ENCODE data around the gene TMEM40. TPM values are rescaled to one million over a fixed set of nuclear protein-coding genes. Genes with fewer than 3 reads are reported as not detected.
"Not testable (repeated sequence)": the region's sequence is repeated elsewhere in the genome, so short reads cannot be mapped to it uniquely, and the experiment has no call there.

Gene TMEM40, protein sequence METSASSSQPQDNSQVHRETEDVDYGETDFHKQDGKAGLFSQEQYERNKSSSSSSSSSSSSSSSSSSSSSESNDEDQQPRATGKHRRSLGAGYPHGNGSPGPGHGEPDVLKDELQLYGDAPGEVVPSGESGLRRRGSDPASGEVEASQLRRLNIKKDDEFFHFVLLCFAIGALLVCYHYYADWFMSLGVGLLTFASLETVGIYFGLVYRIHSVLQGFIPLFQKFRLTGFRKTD
- total RNA-seq, result not detected

DNA sequence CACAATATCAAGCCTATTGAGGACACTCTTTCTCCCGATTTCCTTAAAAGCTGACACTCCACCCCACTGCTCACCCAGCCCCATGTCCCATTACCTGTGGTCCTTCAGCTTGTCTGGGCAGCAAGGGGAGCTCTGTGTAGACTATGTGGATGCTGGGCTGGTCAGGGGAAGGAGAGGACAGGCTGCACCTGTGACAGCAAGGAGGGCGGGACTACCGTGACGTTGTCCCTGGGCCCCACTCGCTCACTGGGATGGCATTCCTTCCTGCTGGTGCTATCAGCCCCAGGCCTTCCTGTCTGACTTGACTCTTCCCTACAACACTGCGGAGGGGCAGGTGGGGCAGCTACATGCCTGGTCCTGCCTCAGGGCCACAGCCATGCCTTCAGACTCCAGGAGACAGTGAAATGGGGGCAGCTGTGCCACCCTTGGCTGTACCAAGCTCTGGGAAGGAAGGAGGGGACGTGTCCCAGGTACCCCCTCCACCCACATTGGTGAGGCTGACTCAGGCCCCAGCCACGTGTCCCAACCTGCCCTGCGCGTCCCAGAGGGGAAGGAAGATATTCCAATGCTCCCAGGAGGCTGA is at the start of gene TMEM40:
TMEM40 (minus strand) TSS at position 163 of the 583 bp plus-strand sequence. CDS start 9,427 bp downstream, outside the sequence.
- DNase-seq, result no peak

DNA sequence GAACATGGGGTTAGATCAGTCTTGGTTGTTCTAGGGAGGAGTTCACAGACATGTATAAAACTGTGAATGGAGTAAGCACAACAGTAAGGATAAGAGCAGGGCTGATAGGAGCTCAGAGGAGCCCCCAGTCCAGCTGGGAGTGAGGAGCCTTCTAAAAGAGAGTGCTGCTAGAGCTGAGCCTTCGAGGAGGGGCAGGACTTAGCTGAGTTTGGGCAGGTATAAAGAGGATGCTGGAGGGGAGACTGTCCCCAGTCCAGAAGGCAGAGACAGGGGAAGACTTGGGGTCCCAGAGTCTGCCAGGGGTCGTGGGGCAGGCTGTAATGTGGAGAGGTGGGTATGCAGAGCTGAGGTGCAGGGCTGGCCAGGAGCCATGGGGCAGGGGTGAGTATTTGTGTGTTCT is 49.5 kb upstream of the TMEM40 start:
- DNase-seq, result no peak

DNA sequence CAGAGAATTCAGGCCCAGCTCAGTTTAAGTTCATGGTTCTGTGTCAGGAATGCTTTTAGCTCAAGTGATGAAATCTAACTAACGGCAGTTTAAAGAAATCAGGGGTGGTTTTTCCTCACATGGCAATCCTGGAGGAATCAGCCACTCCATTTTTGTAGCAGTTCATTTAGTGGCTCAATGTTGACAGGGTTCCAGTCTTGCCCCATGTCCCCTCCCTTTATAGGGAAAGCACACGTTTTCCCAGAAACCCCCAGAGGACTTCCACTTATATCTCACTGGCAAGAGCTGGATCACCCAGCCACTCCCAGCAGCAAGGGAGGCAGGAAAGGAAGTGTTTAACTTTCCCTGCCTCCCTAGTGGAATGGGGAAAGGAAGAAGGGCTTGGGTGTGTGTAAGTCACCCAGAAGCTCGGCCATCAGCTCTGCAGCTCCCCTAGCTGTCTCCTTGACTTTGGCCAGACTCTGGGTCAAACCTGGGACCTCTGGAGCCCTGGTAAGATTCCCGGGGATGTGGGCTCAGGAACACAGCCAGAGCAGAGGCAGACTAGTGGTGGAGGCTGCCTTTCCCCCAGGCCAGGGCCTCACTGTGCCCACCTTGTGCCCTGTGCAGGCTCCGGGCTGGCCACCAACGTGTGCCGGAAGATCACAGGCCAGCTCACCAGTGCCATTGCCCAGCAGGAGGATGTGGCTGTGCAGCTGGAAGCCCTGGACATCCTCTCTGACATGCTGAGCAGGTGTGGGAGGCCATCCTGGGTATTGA is 48.7 kb upstream of the TMEM40 start:
- DNase-seq, result no peak

DNA sequence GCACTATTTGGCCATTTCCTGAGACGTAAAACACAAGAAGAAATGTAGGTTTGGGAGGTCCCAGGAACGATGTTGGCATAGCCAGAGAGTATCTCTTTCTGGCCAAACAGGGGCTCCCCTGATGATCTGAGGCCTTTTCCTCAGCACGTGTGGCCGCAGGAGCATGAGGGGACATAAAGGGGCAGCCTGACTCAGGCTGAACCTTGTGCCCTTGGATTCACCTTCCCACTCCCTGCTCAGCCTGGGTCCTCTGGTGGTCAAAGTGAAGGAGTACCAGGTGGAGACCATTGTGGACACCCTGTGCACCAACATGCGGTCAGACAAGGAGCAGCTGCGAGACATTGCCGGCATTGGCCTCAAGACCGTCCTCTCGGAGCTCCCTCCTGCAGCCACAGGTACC is 48.0 kb upstream of the TMEM40 start:
- no peak for DNase-seq

DNA sequence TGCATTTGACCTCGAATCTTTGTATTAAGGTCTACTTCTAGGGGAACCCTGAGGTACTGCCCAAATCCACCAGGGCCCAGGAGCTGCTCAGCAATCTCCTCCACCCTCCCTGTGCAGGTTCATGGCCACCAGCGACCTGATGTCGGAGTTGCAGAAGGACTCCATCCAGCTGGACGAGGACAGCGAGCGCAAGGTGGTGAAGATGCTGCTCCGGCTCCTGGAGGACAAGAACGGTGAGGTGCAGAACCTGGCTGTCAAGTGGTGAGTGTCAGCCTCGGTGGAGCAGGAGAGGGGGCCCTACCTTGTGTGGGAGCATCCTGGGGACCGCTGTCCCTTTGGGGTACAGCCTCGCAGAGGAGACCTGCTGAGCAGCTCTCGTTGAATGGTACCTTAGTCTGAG is 44.3 kb upstream of the TMEM40 start:
- no peak for DNase-seq

DNA sequence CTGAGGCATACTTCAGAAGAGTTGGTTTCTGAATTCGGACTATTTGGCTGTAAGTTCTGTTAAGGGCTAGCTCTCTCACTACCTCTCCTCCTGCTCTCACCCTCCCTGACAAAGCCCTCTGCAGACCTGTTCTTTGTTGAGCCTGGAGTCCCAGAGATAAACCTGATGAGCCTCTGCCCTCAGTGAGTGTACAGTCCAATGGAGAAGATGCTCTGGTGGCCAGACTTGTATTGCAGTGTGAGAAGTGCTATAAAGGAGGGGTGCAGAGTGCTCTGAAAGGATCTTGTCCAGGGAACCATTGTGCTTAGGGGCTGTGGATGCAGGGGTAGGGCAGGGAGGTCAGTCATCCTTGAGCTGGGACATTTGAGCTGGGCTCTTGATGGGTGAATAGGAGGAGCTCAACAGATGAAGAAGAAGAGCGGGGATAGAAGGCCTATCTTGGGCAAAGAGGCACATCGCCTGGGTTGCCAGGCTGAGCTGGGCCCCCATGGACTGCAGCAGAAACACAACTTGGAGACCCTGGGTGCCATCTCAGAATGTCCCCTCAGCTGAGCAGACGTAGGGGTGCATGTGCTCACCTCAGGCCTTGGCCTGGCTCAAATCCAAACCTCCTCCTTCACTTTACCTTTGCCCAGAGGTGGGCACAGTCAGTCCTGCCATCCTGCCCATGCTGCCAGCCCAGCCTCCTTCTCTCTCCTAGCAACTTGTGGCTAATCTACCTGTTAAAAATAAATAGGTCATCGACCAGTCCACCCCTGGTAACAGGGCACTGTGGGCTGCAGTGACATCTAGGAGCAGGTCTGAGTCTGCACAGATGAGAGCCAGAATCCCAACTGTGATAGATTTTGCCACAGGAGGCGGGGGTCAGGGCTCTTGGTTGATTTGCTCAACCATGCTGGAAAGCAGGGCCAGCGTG is 40.7 kb upstream of the TMEM40 start:
- no peak for DNase-seq

DNA sequence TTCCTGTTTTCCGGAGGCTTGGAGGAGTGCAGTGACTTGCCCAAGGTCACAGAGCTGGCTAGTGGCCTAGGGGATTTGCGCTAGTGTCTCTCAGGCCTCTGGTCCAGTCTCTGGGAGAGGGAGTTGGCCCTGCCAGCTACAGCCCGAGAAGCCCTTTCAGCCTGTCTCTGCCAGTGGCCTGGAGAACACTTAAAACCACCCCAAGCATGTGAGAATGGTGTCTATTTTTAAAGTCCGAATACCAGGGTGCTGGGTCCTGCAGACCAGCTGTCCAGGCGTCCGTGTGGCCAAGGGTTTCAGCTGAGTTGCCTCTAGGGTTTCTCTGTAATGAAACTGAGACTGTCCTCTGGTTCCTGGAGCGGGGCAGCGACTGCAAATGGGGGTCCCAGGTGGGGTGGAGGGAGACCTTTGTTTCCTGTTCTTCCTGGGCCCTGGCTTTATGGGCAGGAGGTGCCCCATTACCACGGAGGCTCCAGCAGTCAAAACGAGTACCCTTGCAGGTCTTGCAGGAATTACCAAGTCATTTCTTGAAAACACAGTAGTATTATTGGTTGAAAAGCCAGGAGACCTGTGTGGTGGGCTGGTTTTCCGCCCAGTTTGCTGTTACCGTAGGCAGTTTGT is 39.6 kb upstream of the TMEM40 start:
- DNase-seq, result no peak

DNA sequence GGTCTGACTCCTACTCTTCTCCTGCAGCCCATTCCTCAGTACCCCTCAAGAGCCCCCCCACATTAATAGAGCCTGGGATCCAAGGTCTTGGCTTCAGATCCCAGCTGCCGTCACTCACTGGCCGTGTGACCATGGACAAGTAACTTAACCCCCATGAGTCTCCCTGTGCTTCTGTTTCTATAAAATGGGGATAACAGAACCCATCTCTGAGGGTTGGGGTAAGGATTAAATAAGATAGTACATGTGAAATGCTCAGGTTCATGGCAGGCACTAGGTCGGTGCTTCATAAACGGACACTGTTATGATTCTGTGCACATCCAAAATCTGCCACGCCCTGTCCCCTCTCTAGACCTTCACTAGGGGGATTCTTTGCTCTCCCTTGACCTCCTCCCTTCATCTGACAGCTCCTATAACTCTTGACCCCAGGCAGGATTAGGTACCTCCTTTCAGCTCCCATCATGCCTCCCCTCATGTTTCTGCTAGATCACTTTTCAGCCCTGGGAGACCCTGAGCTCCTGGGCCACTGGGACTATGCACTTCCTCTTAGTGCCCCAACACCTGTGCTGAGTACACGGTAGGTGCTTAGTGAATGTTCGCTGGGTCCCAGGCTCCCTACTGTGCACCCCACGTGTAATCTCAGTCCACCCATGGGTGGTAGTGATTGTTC is 39.0 kb upstream of the TMEM40 start:
- no peak for DNase-seq

DNA sequence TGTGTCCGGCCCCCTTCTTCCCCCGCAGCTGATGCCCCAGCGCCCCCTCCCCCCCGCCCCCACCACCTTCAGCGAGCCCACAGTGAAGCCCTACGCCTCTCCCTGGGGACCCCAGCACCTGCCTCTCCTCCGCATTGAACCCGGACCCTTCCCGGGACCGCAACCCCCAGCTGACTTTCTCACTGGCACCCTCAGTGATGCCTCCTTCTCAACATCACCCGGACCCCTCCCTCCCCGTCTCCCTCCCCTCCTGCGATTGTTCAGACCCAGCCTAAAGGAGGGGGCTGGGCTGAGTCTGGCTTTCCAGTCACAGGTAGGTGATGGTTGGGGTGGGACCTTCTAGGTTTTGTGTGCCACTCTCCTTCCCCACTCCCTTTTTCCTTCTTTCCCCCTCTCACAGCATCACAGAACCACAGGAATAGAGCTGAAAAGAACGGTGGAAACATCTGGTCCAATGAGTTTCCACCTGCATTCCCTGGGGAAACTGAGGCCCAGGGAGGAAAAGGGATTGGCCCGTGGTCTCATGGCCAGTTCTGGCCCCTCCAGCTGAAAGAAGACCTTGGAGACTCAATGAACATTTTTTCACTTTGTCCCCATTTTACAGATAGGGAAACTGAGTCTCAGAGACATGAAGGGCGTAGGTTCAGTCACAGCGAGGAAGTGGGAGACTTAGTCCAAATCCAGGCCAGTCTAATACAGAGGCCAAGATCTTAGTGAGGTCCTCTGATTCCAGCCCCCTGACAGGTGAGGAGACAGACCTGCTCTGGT is 38.2 kb upstream of the TMEM40 start:
- no peak for DNase-seq

DNA sequence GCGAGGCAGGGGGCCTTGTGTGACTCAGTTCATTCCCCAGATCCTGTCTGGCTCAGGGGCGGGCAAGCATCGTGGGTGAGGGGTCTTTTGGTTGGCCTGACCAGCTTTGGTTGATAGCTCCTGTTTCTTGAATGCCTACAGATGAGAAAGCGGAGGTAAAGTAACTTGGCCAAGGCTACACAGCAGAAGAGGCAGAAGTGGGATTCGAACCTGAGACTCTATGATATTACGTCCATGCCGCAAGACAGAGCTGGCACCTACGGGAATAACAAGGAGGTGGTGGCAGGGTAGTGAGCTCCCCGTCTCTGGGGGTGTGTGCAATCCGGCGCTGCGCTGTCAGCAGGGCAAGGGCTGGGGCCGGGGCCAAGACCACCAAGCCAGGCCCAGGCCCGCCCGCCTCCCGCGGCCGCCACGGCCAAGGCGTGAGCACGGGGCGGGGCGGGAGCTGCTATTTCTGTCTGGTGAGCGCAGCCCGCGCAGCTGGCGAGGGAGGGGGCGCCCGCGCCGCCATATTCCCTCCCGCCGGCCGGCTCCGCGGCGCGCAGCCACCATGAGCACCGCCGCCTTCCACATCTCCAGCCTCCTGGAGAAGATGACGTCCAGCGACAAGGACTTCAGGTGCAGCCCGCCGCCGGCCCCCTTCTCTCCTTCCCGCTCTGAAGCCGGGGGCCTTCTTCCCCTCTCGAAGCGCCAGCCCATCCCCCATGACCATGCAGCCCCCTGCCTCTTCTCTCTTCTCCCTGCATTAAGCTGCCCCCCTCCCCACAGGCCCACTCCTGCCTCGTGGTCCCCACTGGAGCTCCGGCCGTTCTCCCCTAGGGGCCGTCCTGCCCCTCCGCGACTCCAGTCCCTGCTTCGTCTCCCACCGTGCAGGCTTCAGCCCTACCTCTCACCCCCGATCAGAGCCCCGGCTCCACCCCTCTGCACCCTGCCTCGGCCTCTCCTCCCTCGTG is 37.4 kb upstream of the TMEM40 start, which contains the start of gene CAND2:
CAND2 (plus strand) TSS at position 510 of the 953 bp plus-strand sequence; CDS start at position 551, 41 bp downstream.
- peak; percentile 22 for DNase-seq

DNA sequence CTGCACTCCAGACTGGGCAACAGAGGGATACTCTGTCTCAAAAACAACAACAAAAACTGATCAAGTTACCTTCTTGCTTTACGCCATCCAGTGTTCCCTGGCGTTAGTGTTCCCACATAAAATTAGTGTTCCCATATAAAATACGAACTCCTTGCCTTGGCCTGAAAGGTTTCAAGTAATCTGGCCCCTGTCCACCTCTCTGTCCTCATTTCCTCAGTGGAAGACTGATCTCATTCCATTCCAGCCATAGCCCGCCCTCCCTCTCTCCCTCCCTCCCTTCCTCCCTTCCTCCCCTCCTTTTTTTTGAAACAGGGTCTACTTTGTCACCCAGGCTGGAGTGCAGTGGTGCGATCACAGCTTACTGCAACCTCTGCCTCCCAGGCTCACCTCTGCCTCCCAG is 34.6 kb upstream of the TMEM40 start:
- no peak for DNase-seq

DNA sequence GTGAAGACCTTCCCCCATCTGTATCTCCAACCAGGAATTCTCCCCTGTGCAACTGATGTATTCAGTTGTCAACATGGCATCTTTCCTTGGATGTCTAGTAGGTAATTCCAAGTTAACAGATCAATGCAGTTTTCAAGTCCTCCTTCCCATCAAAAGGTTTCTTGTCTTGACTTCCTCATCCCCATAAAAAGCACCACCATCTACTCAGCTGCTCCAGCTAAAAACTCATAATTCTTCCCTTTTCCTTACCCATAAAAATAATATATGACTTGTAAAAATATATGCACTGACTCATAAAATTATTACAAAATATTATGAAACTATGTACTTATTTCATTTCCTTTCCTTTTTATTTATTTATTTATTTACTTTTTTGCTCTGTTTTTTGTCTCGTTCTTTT is 32.4 kb upstream of the TMEM40 start:
- no peak for DNase-seq

DNA sequence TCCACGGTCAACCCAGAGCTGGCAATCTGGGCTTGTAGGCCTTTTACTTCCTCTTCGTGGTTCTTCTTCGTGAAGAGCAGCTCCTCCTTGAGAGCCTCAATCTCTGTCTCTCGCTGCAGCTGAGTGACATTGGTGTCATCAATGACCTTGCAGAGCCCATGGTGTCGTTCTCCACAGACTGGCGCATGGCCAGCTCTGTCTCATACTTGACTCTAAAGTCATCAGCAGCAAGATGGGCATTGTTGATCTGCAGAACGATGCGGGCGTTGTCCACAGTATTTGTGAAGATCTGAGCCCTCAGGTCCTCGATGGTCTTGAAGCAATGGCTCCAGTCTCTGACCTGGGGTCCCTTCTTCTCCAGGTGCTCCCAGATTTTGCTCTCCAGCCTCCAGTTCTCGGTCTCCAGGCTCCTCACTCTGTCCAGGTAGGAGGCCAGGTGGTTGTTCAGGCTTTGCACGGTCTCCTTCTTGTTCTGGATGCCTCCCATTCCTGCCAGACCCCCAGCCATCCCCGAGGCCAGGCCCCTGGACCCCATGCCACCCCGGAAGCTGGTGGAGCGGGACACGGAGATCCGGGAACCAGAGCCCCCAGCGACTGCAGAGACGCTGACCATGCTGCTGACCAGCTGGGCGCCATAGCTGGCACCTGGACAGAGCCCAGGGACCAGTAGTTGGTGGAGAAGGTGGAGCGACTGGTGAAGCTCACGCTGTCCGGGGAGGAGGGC is 29.1 kb upstream of the TMEM40 start:
- DNase-seq, result not testable (repeated sequence)

DNA sequence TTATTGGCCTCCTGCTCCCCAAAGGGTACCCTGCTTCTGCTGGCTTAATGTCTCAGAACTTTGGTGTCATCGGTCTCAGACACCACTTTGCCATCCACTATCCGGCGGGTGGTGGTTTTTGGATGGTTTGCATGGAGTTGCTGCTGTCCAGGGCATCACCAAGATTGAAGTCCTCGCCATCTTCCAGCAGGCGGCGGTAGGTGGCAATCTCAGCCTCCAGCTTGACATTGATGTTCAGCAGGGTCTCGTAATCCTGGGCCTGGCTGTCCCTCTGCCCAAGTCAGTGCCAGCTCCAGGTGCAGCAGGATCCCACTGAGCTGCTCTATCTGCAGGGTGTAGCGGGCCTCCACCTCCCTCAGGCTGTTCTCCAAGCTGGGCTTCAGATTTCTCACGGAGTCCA is 28.3 kb upstream of the TMEM40 start:
- peak; percentile 37 for DNase-seq

DNA sequence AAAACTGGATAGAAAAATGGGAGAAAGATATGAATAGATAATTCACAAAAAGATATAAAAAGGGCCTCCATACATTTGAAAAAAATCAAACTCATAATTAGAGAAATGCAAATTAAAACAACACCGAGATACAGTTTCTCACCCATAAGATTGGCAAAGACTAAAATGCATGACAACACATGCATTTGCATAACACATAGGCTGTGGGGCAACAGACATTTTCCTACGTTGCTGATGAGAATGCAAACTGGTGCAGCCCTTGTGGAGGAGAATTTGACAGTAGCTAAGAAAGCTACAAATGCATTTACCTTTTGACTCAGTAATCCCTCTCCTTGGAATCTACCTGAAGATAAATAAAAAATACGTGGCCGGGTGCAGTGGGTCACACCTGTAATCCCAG is 26.0 kb upstream of the TMEM40 start:
- no peak for DNase-seq

DNA sequence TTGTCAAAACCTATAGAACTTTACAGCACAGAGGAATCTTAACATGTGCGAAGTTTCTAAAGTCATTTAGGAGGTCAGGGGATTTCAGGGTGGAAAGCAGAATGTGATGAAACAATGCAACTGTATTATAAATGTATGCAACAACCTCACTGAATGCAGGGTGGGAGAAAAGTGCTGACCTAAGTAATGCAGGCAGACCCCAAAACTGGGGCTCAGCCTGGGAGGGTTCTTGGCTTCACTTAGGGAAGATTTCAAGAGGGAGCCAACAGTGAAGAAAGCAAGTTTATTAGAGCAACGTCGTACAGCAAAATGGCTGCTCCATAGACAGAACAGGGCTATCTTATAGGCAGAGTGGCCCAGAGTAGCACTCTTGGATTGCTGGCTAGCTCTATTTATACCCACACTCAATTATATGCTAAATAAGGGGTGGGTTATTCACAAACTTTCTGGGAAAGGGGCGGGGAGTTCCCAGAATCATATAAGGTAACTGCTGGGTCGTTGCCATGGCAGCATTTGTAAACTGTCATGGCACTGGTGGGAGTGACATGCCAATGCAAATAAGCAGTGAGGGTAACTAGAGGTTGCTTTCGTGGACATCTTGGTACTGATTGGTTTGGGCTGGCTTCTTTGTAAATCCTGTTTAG is 23.2 kb upstream of the TMEM40 start:
- DNase-seq, result no peak

DNA sequence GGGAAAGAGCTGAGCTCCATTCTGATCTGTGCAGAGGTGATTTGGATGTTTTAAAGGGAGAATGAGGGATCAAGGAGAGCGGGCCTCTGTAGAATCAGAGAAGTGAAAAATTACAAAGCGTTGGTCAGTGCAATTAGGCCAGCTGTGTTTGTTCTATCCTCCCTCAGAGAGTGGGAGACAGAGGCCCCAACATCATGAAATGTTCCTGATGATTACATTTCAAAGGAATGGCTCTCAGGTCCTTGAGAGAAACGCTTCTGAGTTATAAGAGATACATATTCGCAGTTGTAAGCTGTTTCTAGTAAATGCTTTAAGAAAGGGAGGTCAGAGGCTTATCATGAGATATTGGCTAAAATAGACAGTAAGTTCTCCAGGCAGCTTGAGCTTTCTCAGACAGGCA is 21.7 kb upstream of the TMEM40 start:
- DNase-seq, result no peak

DNA sequence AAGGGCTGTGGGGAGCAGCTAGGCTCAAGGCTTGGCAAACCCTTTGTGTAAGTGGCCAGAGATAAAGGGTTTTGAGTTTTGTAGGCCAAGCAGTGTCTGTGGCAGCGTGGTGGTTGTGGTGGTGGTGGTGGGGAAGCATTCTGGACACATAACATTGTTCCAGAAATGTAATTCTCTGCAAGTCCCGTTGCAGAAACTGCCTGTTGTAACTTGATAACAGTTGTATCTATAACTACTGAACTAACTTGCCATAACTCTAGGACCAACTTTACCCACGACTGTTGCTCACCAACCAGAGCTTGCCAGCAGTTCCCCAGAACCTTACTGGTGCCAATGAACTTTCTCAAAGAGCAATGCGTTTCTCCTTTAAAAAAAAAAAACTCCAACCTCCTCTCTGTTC is 18.1 kb upstream of the TMEM40 start:
- DNase-seq, result no peak

DNA sequence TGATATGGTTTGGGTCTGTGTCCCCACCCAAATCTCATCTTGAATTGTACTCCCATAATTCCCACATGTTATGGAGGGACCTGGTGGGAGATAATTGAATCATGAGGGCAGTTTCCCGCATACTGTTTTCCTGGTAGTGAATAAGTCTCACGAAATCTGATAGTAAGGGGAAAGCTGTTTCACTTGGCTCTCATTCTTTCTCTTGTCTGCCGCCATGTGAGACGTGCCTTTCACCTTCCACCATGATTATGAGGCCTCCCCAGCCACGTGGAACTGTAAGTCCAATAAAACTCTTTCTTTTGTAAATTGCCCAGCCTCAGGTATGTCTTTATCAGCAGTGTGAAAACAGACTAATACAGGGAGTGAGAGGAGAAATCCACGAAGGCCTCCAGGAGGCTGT is 16.9 kb upstream of the TMEM40 start:
- DNase-seq, result not testable (repeated sequence)
